Measurements from ENCODE around the gene ATP5MC3. TPM values are rescaled to one million over a fixed set of nuclear protein-coding genes. Genes with fewer than 3 reads are reported as not detected.
"Not testable (repeated sequence)": the region's sequence is repeated elsewhere in the genome, so short reads cannot be mapped to it uniquely, and the experiment has no call there.

ATP5MC3 gene
- 84.7 and 98.7 TPM in 2 replicates for total RNA-seq

GRCh38 chr2:175181104-175181876 lies at the start of gene ATP5MC3:
TSS of gene ATP5MC3 (minus strand) at chr2:175181710. CDS start at chr2:175181393, 317 bp downstream.
- peak; percentile 89 for DNase-seq

- not testable (repeated sequence) for DNase-seq
Measured at GRCh38 chr2:175228601-175229000, 47.1 kb upstream of the ATP5MC3 start.

DNA sequence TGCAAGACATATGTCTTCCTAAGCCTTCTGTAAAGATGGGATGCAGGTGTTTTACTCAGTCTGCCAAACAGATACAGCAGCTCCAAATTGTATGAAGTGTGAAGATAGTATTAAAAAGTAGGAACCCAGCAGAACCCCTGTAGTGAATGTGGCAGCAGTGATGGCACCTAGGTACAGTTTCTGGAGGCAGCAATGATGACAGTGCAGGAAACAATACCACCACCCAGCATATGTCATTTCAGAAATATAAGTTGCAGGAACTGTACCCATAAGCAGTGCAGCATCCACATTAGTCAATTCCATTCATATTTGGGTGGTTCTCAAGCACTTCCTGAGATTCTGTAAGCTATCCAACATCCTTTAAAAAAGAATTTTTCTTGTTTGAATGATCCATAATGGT lies 46.7 kb upstream of the ATP5MC3 start:
- DNase-seq, result no peak

DNA sequence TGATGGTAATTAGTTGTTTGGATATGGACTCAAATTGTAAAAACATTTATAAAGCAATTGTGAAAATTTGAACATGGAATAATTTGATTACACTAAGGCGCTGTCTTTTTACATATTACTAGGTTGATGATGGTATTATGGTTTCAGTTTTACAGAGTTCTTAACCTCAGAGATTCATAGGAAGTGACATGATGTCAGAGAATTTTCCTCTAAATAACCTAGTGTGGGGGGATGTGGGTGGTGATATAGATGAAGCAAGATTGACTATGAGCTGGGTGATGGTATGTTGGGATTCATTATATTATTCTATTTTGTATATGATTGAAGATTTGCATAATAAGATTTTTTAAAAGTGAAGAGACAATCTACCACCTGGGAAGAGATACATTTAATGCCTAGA lies 45.9 kb upstream of the ATP5MC3 start:
- no peak for DNase-seq

GRCh38 chr2:175220075-175220474 lies 38.6 kb upstream of the ATP5MC3 start:
- DNase-seq, result no peak

DNA sequence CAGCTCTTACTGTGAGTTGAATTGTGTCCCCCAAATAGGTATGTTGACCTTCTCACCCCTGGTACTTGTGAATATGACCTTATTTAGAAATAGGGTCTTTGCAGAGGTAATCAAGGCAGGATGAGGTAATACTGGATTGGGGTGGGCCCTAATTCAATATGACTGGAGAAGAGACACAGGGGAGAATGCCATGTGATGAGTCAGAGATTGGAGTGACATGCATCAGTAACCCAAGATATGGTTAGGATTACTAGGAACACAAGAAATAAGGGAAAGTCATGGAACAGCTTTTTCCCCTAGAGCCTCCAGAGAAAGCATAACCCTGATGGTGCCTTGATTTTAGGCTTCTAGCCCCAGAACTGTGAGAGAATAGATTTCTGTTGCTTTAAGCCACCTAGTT lies 37.0 kb upstream of the ATP5MC3 start:
- DNase-seq, result no peak

DNA sequence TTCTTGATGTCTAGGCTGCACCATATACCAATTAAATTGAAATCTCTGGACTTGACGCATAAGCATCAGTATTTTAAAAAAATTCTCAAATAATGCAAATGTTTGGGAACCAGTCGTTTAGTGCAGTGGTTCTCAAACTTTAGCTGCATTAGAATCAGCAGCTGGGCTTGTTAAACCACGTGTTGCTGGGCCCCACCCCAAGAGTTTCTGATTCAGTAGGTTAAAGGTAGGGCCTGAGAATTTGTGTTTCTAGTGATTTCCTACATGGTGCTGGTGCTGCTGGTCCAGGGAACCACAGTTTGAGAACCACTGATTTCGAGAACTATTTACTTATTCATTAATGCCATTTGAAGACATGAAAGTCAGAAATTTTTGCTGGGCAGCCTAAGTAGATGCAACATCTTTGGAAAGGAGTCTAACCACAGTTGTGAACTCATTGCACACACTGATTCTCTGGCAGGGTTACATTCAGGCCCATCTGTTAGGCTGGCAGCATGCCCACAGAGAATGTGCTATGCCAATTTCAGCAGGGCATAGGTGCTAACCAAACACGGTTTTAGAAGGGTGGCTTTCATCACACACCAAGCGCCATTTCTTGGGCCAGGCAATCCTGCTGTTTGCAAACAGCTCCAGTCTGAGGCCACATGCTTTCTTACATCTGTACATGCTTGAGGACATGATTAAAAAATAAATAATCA lies 26.4 kb upstream of the ATP5MC3 start:
- DNase-seq, result no peak

DNA sequence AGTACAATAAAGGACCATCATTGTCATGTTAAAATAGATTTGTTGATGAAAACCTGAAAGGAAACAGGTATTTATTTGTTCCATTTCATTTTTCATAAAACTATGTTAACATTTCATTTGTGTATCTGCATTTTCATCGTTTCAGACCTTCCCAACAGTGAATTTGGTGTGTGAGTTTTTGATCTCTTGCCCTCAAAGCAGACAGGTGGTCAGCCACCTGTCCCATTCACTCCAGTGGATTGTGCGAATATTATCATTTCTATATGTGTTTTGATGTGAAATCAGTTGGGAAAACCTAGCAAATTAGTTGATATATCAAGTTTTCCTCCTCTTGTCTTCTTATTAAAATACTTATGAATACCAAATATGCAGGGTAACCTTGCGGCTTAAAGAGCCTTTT lies 25.4 kb upstream of the ATP5MC3 start:
- no peak for DNase-seq

DNA sequence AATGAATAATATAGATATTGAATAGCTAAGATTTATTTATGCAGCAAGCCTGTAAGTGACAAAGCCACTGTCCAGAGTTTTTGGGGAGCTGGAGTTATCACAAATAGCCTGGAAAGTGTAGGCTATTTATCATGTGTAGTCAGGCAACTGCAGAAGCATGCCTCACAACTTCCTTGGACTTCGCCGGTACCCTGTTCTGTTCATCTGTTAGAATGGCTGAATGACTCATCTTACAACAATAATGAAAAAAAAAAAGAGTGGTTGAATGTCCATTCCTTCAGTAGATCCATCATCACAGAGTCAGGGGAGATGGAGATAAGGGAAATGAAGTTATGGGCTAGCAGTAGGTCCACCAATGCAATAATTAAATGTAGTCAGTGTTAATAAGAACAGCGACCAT lies 24.0 kb upstream of the ATP5MC3 start:
- DNase-seq, result peak; percentile 2

- DNase-seq, result peak; percentile 67
Measured at GRCh38 chr2:175203621-175204496, 22.3 kb upstream of the ATP5MC3 start.

GRCh38 chr2:175195012-175195411 lies 13.5 kb upstream of the ATP5MC3 start:
- DNase-seq, result no peak

DNA sequence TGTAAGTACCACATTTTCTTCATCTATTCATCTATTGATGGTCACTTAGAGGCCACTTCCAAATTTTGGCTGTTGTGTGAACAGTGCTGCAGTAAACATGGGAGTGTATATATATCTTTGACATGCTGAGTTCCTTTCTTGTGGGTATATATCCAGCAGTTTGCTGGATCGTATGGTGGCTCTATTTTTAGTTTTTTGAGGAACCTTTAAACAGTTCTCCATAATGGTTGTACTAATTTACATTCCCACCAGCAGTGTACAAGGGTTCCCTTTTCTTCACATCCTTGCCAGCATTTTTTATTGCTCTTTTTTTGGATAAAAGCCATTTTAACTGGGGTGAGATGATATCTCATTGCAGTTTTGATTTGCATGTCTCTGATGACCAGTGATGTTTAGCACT lies 7.3 kb upstream of the ATP5MC3 start:
- DNase-seq, result no peak

- DNase-seq, result peak; percentile 23
Measured at GRCh38 chr2:175187378-175187777, 5.9 kb upstream of the ATP5MC3 start.

GRCh38 chr2:175183674-175184073 lies 2.2 kb upstream of the ATP5MC3 start:
- no peak for DNase-seq

- no peak for DNase-seq
Measured at GRCh38 chr2:175181877-175182308, 383 bp upstream of the ATP5MC3 start.

GRCh38 chr2:175180701-175181103 lies 808 bp downstream of the ATP5MC3 start:
- peak; percentile 58 for DNase-seq

DNA sequence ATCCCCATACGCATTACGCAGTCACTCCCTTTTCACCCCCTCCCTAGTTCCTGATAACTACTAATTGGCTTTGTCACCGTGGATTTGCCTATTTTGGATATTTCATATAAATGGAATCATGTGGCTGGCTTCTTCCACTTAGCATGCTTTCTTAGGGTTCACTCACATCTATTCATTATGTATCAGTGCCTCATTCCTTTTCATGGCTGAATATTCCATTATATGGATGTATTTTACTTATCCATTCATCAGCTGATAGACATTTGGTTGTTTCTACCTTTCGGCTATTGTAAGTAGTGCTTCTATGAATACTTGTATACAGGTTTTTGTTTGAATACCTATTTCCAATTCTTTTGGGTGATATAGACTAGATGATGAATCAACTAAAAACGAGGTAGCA lies 4.9 kb downstream of the ATP5MC3 start:
- no peak for DNase-seq

DNA sequence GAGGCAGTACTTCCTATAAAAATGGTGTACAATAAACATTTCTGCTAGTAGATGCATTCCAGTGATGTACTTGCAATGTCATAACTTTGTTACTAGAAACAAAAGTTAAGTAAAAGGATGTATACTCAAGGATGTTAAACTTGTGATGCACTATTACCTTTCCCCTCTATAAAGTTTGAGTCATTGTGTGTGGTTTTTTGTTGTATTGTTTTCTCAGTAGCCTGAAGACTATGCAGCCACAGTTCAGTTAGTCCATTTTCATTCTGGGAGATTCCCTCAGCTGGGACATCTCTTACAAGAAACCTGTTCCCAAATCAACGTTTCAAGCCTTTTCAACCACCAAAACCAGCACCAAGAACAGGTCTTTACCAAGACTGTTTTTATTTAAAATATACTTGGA lies 5.6 kb downstream of the ATP5MC3 start:
- DNase-seq, result no peak

DNA sequence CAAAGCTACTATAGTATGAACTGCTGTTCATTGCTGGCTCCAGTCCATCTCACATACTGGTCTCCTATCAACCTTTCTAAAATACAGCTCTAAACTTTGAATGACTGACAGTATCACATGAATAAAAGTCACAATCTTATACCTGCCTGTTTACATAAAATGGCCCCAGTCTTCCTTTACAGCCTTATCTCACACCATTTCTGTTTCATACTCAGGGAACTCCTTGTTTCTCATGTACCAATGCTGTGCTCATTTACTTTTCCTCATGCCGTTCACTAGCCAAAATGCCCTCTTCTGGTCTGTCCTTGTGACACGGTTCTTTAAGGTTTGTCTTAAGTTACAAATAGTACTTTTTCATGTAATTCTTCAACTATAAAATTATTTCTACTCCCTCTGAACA lies 6.2 kb downstream of the ATP5MC3 start:
- no peak for DNase-seq

DNA sequence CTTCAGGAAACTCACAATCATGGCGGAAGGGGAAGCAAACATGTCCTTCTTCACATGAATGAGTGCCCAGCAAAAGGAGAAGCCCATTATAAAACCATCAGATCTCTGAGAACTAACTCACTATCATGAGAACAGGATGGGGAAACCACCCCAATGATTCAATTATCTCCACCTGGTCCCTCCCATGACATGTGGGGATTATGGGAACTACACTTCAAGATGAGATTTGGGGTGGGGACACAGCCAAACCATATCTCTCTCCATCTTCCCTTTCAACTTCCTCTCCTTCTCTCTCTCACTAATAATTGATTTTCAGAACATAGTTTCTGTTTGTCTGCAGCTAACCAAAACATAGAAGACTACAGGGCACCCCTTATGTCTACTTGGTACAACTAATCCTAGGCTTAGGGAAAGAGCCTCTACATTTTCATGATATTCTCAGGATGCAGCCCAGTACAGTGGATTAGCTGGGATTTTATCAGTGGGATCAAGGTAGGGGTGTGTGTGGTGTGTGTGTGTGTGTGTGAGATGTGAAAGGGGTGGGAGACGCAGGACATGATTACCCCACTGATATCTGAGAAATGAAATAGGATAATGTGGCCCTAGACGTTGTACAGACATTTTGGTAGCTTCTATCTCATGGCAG lies 10.7 kb downstream of the ATP5MC3 start:
- DNase-seq, result no peak

DNA sequence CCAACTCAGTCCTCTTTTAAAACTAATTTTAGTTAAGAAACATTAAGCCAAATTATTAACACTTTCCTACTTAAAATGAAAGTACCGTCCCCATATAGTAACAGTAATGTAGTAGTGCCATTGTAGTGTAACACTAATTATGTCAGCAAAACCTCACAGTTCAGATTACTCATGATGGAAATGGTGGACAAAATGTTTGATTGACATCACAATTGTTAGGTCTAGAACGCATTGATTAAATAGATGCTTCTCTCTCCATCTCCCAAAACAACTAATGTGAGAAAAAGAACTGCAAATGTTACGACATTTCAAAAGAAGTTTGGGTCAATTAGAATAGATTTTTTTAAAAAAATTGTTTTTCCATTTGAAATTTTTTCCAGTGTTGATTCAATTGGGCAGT lies 12.3 kb downstream of the ATP5MC3 start:
- DNase-seq, result no peak

DNA sequence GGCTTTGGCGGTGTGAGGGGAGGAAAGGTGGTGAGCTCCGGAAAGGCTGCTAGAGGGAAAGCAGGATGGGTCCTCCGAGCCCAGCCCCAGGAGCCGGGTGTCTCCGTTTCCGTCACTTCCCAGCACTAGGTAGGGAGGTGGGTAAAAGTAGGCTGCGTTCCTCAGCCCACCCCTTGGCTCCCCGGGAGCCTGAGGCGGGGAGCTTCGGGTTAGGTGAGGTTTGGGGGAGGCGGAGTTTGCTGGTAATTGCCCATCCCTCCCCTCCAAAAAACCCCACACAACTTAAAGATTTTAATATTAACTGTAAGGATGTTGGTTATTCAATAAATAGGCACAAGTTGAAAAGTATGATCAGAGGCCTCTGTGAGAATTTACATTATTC lies 13.0 kb downstream of the ATP5MC3 start:
- DNase-seq, result no peak

All from dermis blood vessel endothelial cell (primary cell).